Keratinocyte (primary cell): Measurements from ENCODE around the gene LPCAT1. TPM values are rescaled to one million over a fixed set of nuclear protein-coding genes. Genes with fewer than 3 reads are reported as not detected.

Source experiments
- DNase-seq: peaks from one replicate; pipeline ENCODE4 v3.0.0-alpha.2; 2011; ENCODE audit warnings: low read depth, missing footprints, low spot score
- FAIRE-seq: peaks from 2 replicates; lab custom pipeline; 2011; peaks lifted over from hg19 to GRCh38; lab: Jason Lieb, UNC
- H2AFZ ChIP-seq: 2 replicates; pipeline ENCODE4 v1.6.0; 2012; ENCODE audit warnings: low read length, control low read depth, inconsistent platforms; ENCODE audit not compliant: control insufficient read depth
- H3K27ac ChIP-seq: 2 replicates; pipeline ENCODE4 v1.5.1; 2011; ENCODE audit warnings: low read length; ENCODE audit not compliant: control insufficient read depth, insufficient read depth
- H3K27me3 ChIP-seq: 3 replicates; pipeline ENCODE4 v1.6.0; 2011; ENCODE audit warnings: low read length; ENCODE audit not compliant: control insufficient read depth, insufficient read depth; ENCODE audit errors: extremely low read depth
- H3K36me3 ChIP-seq, 2 experiments: 2 replicates in 1 of 2; 3 replicates in 1 of 2; pipeline ENCODE4 v1.5.1; 2011; ENCODE audit warnings: low read length in 2 of 2, mild to moderate bottlenecking in 1 of 2; ENCODE audit not compliant: control insufficient read depth in 2 of 2, insufficient read depth in 2 of 2; ENCODE audit errors: extremely low read depth in 1 of 2
- H3K4me1 ChIP-seq: 3 replicates; pipeline ENCODE4 v1.5.1; 2011; ENCODE audit warnings: low read length; ENCODE audit not compliant: control insufficient read depth, insufficient read depth; ENCODE audit errors: extremely low read depth
- H3K4me2 ChIP-seq: 3 replicates; pipeline ENCODE4 v1.6.0; 2011; ENCODE audit warnings: low read depth, low read length; ENCODE audit not compliant: control insufficient read depth, insufficient read depth; ENCODE audit errors: extremely low read depth
- H3K4me3 ChIP-seq, 3 experiments: fragments of 200-600 bp in 1 of 3; sonication (generic) in 1 of 3; 2 replicates in 2 of 3; 3 replicates in 1 of 3; pipeline ENCODE4 v1.5.1; 2011 to 2016; ENCODE audit warnings: low read length in 3 of 3, mild to moderate bottlenecking in 3 of 3, control low read depth in 2 of 3, inconsistent platforms in 1 of 3, low read depth in 1 of 3, mixed read lengths in 1 of 3, mixed run types in 1 of 3, moderate library complexity in 1 of 3; ENCODE audit not compliant: control insufficient read depth in 2 of 3, insufficient read depth in 2 of 3; ENCODE audit errors: extremely low read depth in 1 of 3
- H3K79me2 ChIP-seq: 2 replicates; pipeline ENCODE4 v1.6.0; 2012; ENCODE audit warnings: low read length; ENCODE audit not compliant: control insufficient read depth, insufficient read depth
- H3K9ac ChIP-seq: 3 replicates; pipeline ENCODE4 v1.6.0; 2011; ENCODE audit warnings: low read length; ENCODE audit not compliant: control insufficient read depth, insufficient read depth; ENCODE audit errors: extremely low read depth
- H3K9me1 ChIP-seq: 3 replicates; pipeline ENCODE4 v1.6.0; 2011; ENCODE audit warnings: low read length; ENCODE audit not compliant: control insufficient read depth, insufficient read depth; ENCODE audit errors: extremely low read depth
- H3K9me3 ChIP-seq: 2 replicates; pipeline ENCODE4 v1.5.1; 2012; ENCODE audit warnings: low read depth, low read length; ENCODE audit not compliant: control insufficient read depth
- H4K20me1 ChIP-seq: 3 replicates; pipeline ENCODE4 v1.6.0; 2011; ENCODE audit warnings: low read length; ENCODE audit not compliant: control insufficient read depth, insufficient read depth; ENCODE audit errors: extremely low read depth
- EZH2 ChIP-seq: IDR thresholded peaks from one replicate; pipeline ENCODE4 v1.6.1; 2012; ENCODE audit warnings: inconsistent platforms, mild to moderate bottlenecking, low read length, moderate library complexity
- dilution Hi-C: fragments of 300-500 bp; cut with MboI; formaldehyde crosslinking; loops from one replicate; pipeline ENCODE4 v1.7.0; 2020; ENCODE audit warnings: low sequenced_read_pairs; ENCODE audit not compliant: extremely low pct_ligation_motif_present
- polyA plus RNA-seq, 5 experiments: library from polyadenylated mRNA; depleted of rRNA in 3 of 5; stranded (reverse) in 3 of 5; stranded (forward) in 1 of 5; unstranded in 1 of 5; fragments of >200 nt; gene quantifications; 1 replicate in 1 of 5; 2 replicates in 3 of 5; 3 replicates in 1 of 5; pipeline versions ENCODE4 v1.2.1 to v1.2.3, GENCODE V29; 2011 to 2012; ENCODE audit warnings: missing spikeins in 2 of 5, low read depth in 1 of 5, low replicate concordance in 1 of 5
- TF ChIP-seq, protein P1 (sequence below), 3 experiments: IDR thresholded peaks in 1 of 3; conservative IDR thresholded peaks in 1 of 3; optimal IDR thresholded peaks in 1 of 3; 2 replicates in 2 of 3; 3 replicates in 1 of 3; pipeline versions ENCODE3 to v1.5.1; 2011; ENCODE audit warnings: low read length in 3 of 3, mild to moderate bottlenecking in 3 of 3, moderate library complexity in 2 of 3, control low read depth in 1 of 3, inconsistent platforms in 1 of 3; ENCODE audit not compliant: insufficient read depth in 2 of 3; ENCODE audit errors: extremely low read depth in 1 of 3

LPCAT1 gene
- polyA plus RNA-seq, 1 donor (not counting 4 experiments of a cell fraction or from before 2014, with no cell fraction given): 32.9 TPM

DNA sequence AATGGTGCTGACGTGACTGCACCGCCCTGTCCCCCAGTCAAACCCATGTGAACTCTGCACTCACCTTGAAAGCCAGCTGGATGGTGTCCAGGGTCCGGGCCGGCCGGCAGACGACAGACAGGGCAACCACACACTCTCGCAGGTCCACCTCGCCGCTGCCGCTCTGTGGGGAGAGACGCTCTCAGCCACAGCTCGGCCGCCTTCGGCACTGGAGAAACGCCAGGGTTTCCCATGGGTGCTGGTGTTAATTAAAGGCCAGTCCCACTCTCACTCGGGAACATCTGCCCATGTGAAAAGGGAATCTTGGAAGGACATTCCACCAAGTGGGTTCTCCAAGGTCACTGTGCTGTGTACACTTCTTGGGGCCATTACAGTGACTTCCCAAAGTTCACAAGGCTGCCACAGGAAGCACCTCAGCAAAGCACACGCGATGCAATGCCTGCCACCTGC is 53.0 kb downstream of the LPCAT1 start:
- no peak overlapping the region for H3K27ac ChIP-seq
- no peak for FAIRE-seq
- dilution Hi-C loops: no loop called here

DNA sequence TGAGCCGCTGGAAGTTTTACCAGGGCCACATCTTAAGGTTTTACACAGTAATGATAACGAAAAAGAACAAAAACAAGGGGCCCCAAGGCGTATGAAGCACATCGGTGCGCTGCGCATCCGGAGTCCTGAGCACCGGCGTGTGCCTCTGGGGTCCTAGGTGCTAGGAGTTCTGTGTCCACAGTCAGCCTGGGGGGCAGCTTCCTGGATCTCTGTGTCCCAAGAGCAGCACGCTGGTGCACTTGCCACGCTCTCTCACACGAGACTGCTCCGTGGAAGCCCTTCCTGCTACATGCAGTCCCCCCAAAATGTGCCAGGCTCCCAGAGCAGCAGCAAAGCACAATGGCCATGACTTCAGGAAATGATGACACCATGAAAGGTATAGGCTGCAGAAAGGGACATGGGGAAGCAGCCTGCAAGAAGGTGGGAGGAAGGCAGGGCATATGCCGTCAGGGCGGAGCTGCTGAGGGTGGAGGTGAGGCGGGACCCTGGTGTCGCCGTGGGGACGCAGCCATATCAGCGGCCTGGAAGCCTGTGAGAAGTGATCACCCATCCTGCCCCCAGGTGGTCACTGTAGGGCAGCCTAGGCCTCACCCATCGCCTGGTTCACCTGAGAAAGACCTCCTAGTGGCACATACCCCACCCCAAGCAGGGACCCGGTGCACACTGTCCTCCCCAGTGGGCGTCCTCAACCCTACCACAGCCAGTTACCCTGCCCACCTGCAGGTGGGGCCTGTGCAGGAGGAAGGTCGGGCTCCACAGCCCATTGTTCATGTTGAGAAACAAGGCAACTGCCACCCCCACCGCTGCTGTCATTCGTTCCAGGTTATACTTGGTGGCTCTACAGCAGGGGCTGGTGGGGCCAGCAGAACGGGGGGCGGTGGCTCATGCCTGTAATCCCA is 54.9 kb downstream of the LPCAT1 start:
- TF ChIP-seq, protein P1, sequence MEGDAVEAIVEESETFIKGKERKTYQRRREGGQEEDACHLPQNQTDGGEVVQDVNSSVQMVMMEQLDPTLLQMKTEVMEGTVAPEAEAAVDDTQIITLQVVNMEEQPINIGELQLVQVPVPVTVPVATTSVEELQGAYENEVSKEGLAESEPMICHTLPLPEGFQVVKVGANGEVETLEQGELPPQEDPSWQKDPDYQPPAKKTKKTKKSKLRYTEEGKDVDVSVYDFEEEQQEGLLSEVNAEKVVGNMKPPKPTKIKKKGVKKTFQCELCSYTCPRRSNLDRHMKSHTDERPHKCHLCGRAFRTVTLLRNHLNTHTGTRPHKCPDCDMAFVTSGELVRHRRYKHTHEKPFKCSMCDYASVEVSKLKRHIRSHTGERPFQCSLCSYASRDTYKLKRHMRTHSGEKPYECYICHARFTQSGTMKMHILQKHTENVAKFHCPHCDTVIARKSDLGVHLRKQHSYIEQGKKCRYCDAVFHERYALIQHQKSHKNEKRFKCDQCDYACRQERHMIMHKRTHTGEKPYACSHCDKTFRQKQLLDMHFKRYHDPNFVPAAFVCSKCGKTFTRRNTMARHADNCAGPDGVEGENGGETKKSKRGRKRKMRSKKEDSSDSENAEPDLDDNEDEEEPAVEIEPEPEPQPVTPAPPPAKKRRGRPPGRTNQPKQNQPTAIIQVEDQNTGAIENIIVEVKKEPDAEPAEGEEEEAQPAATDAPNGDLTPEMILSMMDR (optimal IDR thresholded peaks at IDR 0.05 in 1 of 3, IDR thresholded peaks at IDR 0.05 in 1 of 3, conservative IDR thresholded peaks at IDR 0.05 in 1 of 3; ENCODE audit: extremely low read depth in 1 of 3, insufficient read depth in 2 of 3, low read length in 3 of 3): no peak
- TF ChIP-seq EZH2: no peak
- Histone ChIP-seq H3K4me2 (no peak overlapping the region), H3K4me3 (no peak overlapping the region), H3K9ac (no peak overlapping the region), H3K4me1 (peaks cover 5% of the 10 kb centered on the region), H3K27ac (no peak overlapping the region), H2AFZ (no peak overlapping the region), H4K20me1 (no peaks in the 10 kb centered on the region), H3K79me2 (no peaks in the 10 kb centered on the region), H3K36me3 (peaks cover 14 to 16% of the 10 kb centered on the region in 2 experiments), H3K9me3 (peaks cover 3% of the 10 kb centered on the region), H3K9me1 (no peaks in the 10 kb centered on the region), H3K27me3 (no peaks in the 10 kb centered on the region)
- dilution Hi-C loops: no loop called here
- DNase-seq (no peak), FAIRE-seq (no peak)

More for the DNA sequence above, 53.0 kb downstream of the LPCAT1 start:
- Histone ChIP-seq H3K27me3 (no peaks in the 10 kb centered on the region), H4K20me1 (no peaks in the 10 kb centered on the region), H3K4me3 (no peak overlapping the region), H3K9me1 (no peaks in the 10 kb centered on the region), H3K9ac (no peak overlapping the region), H3K36me3 (peaks cover 13 to 18% of the 10 kb centered on the region in 2 experiments), H2AFZ (no peak overlapping the region), H3K4me1 (peaks cover 5% of the 10 kb centered on the region), H3K4me2 (no peak overlapping the region), H3K79me2 (no peaks in the 10 kb centered on the region), H3K9me3 (no peaks in the 10 kb centered on the region)
- TF ChIP-seq EZH2: no peak
- TF ChIP-seq, protein P1 (optimal IDR thresholded peaks at IDR 0.05 in 1 of 3, IDR thresholded peaks at IDR 0.05 in 1 of 3, conservative IDR thresholded peaks at IDR 0.05 in 1 of 3; ENCODE audit: extremely low read depth in 1 of 3, insufficient read depth in 2 of 3, low read length in 3 of 3): no peak
- DNase-seq: no peak
